ENCODE results near the gene STRIP1.

STRIP1 gene

DNA sequence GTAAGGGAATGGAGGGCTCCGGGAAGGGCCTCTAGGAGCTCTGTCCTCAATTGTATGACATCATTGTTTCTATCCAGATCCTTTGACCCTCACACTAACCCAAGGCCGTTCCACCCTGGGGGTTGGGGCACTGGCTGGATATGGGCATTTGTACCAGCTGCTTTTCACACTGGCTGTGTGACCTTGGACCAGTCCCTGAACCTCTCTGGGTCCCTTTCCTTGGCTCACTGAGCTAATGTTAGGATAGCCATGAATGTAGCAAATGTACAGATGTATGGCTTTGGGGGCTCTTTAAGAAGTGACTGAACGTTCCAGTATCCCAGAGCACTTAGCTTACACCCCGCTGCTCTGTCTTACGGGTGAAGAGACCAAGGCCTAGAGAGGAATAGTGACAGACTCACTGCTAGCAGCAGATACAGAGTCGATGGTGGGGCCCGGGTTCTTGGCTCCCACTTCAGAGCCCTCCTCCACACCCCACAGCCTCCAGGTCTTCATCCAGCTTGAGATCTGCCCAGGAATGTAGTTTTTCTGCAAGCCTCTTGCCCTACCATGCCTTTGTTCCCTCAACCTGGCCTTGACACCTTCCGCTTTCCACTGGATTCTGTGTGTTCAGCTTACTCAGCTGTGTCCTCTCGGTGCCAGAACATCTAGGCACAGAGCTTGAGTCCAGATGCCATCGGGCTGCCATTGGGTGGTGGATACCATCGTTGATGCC, 63.2 kb downstream of the STRIP1 start:
- TF ChIP-seq, protein P1, sequence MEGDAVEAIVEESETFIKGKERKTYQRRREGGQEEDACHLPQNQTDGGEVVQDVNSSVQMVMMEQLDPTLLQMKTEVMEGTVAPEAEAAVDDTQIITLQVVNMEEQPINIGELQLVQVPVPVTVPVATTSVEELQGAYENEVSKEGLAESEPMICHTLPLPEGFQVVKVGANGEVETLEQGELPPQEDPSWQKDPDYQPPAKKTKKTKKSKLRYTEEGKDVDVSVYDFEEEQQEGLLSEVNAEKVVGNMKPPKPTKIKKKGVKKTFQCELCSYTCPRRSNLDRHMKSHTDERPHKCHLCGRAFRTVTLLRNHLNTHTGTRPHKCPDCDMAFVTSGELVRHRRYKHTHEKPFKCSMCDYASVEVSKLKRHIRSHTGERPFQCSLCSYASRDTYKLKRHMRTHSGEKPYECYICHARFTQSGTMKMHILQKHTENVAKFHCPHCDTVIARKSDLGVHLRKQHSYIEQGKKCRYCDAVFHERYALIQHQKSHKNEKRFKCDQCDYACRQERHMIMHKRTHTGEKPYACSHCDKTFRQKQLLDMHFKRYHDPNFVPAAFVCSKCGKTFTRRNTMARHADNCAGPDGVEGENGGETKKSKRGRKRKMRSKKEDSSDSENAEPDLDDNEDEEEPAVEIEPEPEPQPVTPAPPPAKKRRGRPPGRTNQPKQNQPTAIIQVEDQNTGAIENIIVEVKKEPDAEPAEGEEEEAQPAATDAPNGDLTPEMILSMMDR (IDR thresholded peaks at IDR 0.05; ENCODE audit: extremely low read depth, insufficient read depth, missing control alignments): no peak
- in situ Hi-C loops (cut with MboI; ENCODE audit: low pct_unique_long_range_greater_than_20kb, low sequenced_read_pairs, unreplicated experiment): no loop called here
- DNase-seq (ENCODE audit: low spot score): no peak

- TF ChIP-seq, protein P1 (IDR thresholded peaks at IDR 0.05; ENCODE audit: extremely low read depth, insufficient read depth, missing control alignments): no peak
- in situ Hi-C loops (cut with MboI; ENCODE audit: low pct_unique_long_range_greater_than_20kb, low sequenced_read_pairs, unreplicated experiment): no loop called here
- no peak for DNase-seq (ENCODE audit: low spot score)
These were observed 64.0 kb downstream of the STRIP1 start for GRCh38 chr1:110098222-110099026.

DNA sequence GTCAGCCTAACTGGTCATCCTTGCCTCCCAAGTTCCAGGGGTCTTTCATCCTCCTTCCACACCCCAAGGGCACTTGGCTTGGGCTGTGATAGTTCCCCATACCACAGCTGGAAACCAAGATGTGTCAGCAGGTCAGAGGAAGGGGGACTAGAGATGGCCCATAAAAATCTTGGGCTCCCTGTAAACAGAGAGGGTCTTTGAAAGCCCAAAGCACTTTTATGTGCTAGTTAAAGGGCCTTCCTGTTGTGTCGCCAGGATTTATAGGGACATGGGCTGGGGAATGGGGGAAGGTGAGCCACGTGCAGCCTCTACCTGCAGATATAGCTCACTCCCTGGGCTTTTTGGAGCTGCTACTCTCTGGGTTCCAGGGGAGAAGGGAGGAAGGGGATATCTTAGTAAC, 65.9 kb downstream of the STRIP1 start:
- DNase-seq (ENCODE audit: low spot score): no peak
- TF ChIP-seq, protein P1 (IDR thresholded peaks at IDR 0.05; ENCODE audit: extremely low read depth, insufficient read depth, missing control alignments): no peak
- in situ Hi-C loops (cut with MboI; ENCODE audit: low pct_unique_long_range_greater_than_20kb, low sequenced_read_pairs, unreplicated experiment): no loop called here

- TF ChIP-seq, protein P1 (IDR thresholded peaks at IDR 0.05; ENCODE audit: extremely low read depth, insufficient read depth, missing control alignments): no peak
- in situ Hi-C loops (cut with MboI; ENCODE audit: low pct_unique_long_range_greater_than_20kb, low sequenced_read_pairs, unreplicated experiment): no loop called here
- peak; percentile 48 for DNase-seq (ENCODE audit: low spot score)
These were observed 67.7 kb downstream of the STRIP1 start for GRCh38 chr1:110102081-110102480.

All from GM13977 (cell line).